ENCODE data around the gene ADAMTS9. TPM values are rescaled to one million over a fixed set of nuclear protein-coding genes. Genes with fewer than 3 reads are reported as not detected.

Gene ADAMTS9
- total and polyA plus RNA-seq, 2 of the 13 experiments (the other 11 are each of a cell fraction or from before 2014, with no cell fraction given) = 0.02 to 0.09 TPM

DNA sequence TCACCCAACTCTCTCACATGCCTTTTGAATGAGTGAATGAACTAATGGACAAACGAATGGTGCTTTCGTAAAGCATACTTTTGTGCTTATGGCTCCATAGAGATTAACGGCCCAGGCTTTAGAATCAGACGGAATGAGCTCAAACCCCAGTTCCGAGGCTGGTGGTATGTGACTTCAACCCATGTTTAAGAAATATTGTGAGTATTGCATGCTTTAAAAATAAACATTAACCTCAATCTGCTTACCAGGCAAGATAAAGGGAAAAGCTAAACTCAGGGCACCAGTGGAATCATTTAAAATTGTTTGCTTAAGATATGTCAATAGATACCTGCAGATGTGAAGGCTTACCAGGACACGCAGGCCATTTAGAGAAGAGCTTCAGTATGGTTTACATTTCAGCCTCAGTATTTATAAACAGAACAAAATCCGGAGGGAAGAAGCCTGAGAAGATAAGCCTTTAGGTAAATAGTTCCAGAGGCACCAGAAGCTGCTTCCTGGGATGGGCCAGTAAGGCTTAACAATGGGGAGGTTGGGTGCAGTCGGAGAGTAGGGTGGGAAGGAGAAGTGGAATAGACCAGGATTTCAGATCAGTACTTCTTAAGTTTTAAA lies 186.4 kb downstream of the ADAMTS9 start (continued):
- TF ChIP-seq TAF15 (IDR thresholded peaks at IDR 0.05; ENCODE audit: low read depth, low read length, poor library complexity, severe bottlenecking) (no peak), SIN3A (IDR thresholded peaks at IDR 0.05; ENCODE audit: borderline replicate concordance, low read depth, low read length) (no peak), PHB2 (IDR thresholded peaks at IDR 0.05; ENCODE audit: partially characterized antibody) (no peak), ZNF629 (CRISPR knock-in tag; conservative IDR thresholded peaks at IDR 0.05) (peak; percentile 81), SOX6 (IDR thresholded peaks at IDR 0.05) (no peak), SOX6 (CRISPR knock-in tag; IDR thresholded peaks at IDR 0.05) (peak; percentile 95), BORCS8-MEF2B (CRISPR knock-in tag; IDR thresholded peaks at IDR 0.05) (no peak), TCF12 (IDR thresholded peaks at IDR 0.05) (no peak), TCF12 (CRISPR knock-in tag; IDR thresholded peaks at IDR 0.05) (peak; percentile 82; the same call in 1 of the 2 replicates), ZNF747 (CRISPR knock-in tag; IDR thresholded peaks at IDR 0.05; ENCODE audit: borderline replicate concordance) (peak; percentile 84; the same call in 1 of the 2 replicates), RFXAP (CRISPR knock-in tag; IDR thresholded peaks at IDR 0.05; ENCODE audit: borderline replicate concordance) (0 out of 2 replicates have a peak, but pooled peaks have one; percentile 65), ZNF124 (CRISPR knock-in tag; IDR thresholded peaks at IDR 0.05) (0 out of 2 replicates have a peak, but pooled peaks have one; percentile 78), LCORL (IDR thresholded peaks at IDR 0.05) (no peak), LCORL (CRISPR knock-in tag; IDR thresholded peaks at IDR 0.05) (peak; percentile 74; the same call in 1 of the 2 replicates), ZNF101 (CRISPR knock-in tag; IDR thresholded peaks at IDR 0.05; ENCODE audit: borderline replicate concordance, low read depth) (no peak), SSRP1 (CRISPR knock-in tag; IDR thresholded peaks at IDR 0.05) (no peak), ZNF430 (CRISPR knock-in tag; IDR thresholded peaks at IDR 0.05) (peak; percentile 71), FOXA3 (CRISPR knock-in tag; IDR thresholded peaks at IDR 0.05) (peak; percentile 95), RFX5 (IDR thresholded peaks at IDR 0.05; ENCODE audit: low read depth, low read length) (no peak), ZNF614 (CRISPR knock-in tag; IDR thresholded peaks at IDR 0.05; ENCODE audit: borderline replicate concordance) (peak; percentile 40; the same call in 1 of the 2 replicates), ESRRA (CRISPR knock-in tag; IDR thresholded peaks at IDR 0.05; ENCODE audit: low read depth) (peak; percentile 38; the same call in 1 of the 2 replicates), FIP1L1 (IDR thresholded peaks at IDR 0.05; ENCODE audit: borderline replicate concordance, insufficient read depth, low read depth, low read length) (no peak)
- TF ChIP-seq, protein P1, sequence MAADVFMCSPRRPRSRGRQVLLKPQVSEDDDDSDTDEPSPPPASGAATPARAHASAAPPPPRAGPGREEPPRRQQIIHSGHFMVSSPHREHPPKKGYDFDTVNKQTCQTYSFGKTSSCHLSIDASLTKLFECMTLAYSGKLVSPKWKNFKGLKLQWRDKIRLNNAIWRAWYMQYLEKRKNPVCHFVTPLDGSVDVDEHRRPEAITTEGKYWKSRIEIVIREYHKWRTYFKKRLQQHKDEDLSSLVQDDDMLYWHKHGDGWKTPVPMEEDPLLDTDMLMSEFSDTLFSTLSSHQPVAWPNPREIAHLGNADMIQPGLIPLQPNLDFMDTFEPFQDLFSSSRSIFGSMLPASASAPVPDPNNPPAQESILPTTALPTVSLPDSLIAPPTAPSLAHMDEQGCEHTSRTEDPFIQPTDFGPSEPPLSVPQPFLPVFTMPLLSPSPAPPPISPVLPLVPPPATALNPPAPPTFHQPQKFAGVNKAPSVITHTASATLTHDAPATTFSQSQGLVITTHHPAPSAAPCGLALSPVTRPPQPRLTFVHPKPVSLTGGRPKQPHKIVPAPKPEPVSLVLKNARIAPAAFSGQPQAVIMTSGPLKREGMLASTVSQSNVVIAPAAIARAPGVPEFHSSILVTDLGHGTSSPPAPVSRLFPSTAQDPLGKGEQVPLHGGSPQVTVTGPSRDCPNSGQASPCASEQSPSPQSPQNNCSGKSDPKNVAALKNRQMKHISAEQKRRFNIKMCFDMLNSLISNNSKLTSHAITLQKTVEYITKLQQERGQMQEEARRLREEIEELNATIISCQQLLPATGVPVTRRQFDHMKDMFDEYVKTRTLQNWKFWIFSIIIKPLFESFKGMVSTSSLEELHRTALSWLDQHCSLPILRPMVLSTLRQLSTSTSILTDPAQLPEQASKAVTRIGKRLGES (CRISPR knock-in tag; IDR thresholded peaks at IDR 0.05; ENCODE audit: borderline replicate concordance) = peak; percentile 22; the same call in 1 of the 2 replicates
- TF ChIP-seq, protein P2, sequence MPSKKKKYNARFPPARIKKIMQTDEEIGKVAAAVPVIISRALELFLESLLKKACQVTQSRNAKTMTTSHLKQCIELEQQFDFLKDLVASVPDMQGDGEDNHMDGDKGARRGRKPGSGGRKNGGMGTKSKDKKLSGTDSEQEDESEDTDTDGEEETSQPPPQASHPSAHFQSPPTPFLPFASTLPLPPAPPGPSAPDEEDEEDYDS (CRISPR knock-in tag; IDR thresholded peaks at IDR 0.05) = no peak; the same call in none of the 2 replicates
- TF ChIP-seq, protein P3, sequence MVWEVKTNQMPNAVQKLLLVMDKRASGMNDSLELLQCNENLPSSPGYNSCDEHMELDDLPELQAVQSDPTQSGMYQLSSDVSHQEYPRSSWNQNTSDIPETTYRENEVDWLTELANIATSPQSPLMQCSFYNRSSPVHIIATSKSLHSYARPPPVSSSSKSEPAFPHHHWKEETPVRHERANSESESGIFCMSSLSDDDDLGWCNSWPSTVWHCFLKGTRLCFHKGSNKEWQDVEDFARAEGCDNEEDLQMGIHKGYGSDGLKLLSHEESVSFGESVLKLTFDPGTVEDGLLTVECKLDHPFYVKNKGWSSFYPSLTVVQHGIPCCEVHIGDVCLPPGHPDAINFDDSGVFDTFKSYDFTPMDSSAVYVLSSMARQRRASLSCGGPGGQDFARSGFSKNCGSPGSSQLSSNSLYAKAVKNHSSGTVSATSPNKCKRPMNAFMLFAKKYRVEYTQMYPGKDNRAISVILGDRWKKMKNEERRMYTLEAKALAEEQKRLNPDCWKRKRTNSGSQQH (CRISPR knock-in tag; IDR thresholded peaks at IDR 0.05; ENCODE audit: low read depth) = no peak
- TF ChIP-seq, protein P4, sequence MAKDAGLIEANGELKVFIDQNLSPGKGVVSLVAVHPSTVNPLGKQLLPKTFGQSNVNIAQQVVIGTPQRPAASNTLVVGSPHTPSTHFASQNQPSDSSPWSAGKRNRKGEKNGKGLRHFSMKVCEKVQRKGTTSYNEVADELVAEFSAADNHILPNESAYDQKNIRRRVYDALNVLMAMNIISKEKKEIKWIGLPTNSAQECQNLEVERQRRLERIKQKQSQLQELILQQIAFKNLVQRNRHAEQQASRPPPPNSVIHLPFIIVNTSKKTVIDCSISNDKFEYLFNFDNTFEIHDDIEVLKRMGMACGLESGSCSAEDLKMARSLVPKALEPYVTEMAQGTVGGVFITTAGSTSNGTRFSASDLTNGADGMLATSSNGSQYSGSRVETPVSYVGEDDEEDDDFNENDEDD (CRISPR knock-in tag; IDR thresholded peaks at IDR 0.05; ENCODE audit: borderline replicate concordance) = no peak
